RPMI7951 (cell line): ENCODE data around the gene BARX2. TPM values are rescaled to one million over a fixed set of nuclear protein-coding genes. Genes with fewer than 3 reads are reported as not detected.
A peak's percentile ranks its signal among the peaks of the same experiment; 100 is the strongest.

Source experiments
- DNase-seq: peaks from one replicate; pipeline ENCODE4 v3.0.0-alpha.2; 2012; ENCODE audit warnings: low read depth
- total RNA-seq: library from RNA; depleted of rRNA; stranded (reverse); fragments of >200 nt; shearing (Covaris generic); gene quantifications from 2 replicates; pipeline ENCODE4 v1.2.3, GENCODE V29; 2014

Gene BARX2
- total RNA-seq, 1 experiment from 2014 or later = not detected

DNA sequence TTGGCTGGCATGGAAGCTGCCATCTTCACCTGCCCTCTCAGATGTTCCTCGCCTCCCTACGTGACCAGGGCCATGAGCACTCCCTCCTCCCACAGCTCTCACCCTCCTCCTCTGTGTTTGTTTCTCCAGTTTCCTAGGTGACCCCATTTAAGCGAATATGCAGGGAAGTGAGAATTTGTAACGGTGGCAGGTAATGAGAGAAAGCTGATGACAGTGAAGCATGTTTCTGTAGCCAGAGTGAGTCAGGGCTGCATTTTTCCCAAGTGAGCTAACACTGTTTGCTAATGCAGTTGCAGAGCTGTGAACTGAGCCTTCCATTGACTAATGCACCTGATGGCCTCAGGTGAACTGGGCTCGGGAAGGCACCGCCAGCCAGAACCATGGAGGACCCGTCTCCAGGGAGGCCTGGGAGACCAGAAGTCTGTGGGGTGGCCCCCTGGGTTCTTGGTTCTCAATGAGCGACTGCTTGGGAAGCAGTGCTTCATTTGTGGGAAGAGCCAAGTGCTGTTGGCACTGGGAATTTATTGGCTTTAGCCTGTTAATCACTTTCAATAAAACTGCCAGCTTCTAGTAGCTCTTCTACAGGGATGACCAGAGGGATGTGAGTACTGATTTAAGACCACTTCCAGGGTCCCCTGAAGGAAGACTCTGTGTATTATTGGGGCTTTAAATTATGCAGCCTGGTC, 64.5 kb downstream of the BARX2 start:
- no peak for DNase-seq

DNA sequence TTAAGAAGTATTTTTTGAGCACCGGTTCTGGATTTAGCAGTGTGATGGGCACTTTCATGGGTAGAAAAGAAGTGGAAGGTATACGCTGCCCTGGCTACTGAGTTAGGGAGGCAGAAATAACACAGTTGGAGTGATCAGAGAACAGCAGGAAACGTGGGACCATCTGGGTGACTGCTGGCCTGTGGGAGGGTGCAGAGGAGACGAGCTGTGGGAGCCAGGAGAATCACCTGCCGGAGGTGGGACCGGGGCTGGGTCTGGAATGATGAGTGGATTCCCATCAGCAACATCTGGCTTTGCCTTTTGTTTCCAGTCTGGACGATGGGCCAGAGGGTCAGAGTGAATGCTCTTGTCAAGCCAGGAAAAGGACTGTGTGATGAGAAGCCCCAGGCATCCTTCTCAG, 66.5 kb downstream of the BARX2 start:
- no peak for DNase-seq

DNA sequence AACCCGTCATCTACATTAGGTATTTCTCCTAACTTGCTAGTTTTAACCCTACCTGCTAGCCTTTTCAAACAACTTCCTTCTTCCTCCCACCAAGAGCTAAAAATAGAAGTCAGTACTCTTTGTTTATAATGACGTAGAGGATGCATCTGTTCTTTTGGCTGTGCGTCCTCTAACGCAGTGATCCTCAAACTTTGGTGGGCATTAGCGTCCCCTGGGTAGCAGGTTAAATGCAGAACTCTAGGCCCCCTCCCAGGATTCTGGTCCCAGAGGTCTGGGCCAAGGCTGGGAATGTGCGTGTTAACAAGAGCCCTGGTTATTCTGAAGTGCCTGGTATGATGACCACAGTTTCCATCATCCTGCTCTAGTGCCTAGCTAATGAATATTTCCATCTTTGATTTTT, 67.6 kb downstream of the BARX2 start:
- no peak for DNase-seq

DNA sequence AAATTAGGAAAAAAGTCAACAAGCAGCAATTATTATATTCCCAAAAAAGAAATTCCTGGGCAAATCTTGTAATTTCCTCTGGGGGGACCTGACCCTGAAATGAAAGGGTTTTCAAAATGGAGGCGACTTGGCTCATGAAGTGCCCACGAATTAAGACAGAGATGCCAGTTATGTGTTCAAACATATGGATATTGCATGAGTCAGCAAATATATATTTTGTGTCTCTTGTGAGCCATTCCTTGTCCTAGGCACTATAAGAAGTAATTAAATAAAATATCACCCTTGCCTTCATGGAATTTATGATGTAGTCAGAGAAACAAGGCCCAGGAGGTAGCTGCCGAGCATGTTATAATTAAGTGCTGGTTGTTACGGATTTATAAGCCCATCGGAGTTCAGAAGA, 68.6 kb downstream of the BARX2 start:
- DNase-seq = no peak

DNA sequence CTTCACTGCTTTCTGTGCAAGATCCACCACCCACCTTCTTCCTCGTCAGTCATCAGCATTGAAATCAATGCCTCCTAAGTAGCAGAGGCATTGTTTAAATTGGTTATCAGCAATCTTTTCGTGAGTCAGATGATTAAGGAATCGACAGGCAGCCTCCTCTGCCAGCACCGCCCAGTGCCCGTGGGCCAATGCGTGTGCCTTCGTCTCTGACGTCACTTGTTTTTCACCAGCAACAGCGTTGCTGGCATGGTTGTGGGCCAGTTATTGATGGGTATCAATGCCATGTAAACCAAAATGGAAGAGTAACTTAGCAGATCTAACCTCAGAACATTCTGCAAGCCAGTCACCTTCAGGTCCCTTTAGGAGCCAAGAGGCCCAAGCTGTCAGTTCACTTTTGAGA, 69.6 kb downstream of the BARX2 start:
- no peak for DNase-seq

DNA sequence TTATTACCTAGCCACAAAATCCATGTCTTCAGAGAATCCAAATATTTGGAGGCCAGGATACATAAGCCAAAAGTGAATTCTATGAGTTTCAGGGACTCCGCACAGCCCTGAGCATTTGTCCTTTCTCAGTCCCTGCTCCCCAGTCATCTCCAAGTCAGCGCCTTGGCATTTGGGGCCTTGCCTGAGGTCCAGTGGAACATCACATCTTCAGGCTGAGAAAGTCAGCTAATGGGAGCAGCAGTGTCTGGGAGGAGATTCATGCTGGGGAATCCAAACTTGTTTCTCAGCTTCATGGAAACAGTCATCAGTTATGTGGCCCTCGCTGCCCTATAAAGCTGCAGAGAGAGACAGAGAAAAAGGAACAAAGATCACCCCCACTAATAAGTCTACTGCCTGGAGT, 70.9 kb downstream of the BARX2 start:
- no peak for DNase-seq

DNA sequence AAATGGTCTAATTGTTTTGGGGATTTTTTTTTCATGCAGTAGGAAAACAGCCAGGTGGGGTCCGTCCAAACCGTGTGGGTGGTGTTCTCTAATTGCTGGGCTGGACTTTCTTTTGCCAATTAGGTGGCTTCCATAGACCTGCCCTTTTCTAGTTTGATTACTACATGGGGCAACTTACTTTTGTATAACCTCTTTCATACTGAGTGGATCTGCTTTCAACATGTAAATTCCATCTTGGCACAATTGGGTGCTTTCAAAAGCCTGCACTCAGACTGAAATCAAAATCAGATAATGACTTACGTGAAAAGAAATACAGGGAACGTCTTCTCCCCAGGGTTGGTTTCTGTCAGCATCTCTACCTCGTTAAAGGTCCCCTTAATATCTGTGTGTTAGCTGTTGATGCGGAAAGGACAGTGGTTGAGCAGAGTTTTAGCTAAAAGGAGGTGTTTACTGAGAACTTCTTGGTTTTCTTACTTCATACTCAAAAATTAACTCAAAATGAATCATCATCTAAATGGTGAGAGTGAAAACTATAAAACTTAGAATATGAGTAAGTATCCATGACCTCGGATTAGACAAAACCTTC, 72.1 kb downstream of the BARX2 start:
- DNase-seq = no peak

DNA sequence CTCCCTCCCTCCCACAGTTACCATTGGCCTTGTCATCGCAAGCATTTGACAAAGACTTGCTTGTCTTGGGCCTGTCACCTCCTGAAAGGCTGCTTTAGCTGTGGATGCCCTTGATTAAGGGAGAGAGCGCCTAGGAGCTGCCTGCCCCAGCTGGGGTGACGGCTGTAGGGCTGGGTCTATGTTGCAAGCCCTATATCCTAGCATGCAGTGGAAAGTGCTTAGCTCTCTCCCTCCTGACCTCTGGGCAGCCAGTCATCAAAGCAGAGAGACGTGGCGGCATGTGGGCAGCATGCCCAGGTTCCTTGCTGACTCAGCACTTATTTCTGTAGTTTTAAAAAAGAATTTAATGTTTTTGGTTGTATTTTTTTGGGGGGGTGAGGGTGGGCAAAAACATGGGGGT, 75.9 kb downstream of the BARX2 start:
- peak; percentile 24 for DNase-seq

DNA sequence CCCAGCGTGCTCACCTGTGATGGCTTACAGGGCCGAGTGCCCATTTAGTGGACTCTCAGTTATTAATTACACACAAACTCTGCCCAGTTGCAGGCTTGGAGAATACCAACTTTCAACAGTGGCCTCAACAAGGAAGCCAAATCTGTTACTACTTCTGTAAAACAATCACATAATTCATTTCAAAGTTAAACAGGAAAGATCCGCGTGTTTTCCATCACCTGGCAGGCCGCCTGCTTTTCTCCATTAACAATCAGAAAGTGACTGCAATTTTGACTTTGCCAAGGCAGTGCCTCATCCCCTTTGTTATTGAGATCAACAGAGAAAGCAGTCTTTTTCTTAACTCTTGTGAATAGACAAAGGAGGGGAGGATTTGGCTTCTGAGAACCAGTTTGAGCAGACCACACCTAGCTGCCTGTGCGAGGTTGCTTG, 77.7 kb downstream of the BARX2 start:
- DNase-seq = no peak

DNA sequence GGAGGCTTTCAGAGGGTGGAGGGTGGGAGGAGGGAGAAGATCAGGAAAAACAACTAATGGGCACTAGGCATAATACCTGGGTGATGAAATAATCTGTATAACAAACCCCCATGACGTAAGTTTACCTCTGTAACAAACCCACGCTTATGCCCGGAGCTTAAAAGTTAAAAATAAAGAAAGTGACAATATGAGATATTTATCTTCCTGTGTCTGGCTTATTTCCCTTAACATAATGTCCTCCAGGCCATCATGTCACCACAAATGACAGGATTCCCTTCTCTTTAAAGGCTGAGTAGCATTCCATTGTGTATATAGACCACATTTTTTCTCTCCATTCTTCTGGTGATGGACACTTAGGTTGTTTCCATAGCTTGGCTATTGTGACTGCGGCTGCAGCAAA, 79.5 kb downstream of the BARX2 start:
- no peak for DNase-seq

DNA sequence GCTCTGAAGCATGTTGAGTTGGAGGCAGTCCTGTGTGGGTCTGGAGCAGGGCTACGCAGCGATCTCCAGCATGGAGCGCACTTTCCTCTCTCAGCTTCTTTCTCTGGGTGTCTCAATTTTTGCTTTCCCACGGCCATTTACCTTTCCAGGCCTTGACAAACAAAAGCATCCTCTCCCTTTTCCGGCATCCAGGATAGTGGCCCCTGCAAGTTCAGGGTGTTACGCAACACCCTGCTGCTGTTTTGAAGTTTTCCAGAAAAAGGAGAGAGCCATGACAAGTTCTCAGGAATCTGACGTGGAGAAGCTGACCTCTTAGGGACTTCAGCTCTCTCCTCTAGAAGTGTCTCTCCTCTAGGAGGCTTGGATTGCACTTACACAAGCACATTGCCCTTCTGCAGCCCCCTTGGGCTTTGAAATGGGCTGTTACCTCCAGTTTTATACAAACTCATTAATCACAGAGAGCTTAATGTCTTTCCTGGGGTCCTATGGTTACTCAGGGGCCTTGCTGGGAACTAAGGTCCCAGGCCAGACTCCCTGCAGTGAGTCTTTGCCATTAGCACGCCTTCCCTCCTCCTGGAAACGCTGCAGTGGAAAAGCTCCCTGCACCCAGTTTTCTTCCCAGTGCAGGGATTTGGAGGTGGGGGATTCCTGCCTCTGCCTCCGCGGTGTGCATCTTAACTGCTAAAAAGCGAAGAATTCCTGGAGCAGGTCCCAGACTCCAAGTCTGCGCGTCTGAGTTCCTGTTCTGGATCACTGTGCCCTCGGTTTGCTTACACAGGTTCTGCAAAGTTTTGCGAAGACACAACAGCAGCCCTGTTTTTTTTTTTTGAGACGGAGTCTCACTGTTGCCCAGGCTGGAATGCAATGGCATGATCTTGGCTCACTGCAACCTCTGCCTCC, 80.4 kb downstream of the BARX2 start:
- DNase-seq = no peak

DNA sequence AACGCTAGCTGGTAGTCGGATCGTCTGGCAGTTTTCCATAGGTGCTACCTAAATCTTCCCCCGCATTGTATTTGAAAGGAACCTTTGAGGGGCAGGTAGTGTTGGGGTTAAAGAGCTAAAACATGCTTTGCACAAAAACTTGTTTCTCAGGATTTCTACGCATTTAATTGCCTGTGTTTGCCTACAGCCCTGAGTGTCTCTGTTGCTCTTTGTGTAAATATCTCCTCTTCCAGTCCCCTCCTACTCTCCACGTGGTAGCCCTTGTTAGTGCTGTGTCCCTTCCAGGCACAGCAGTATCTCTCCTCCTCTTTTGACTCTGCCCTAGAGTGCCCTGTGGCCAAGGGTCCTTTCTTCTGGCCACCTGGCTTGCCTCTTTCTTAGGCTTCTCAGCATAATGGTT, 81.7 kb downstream of the BARX2 start:
- no peak for DNase-seq

DNA sequence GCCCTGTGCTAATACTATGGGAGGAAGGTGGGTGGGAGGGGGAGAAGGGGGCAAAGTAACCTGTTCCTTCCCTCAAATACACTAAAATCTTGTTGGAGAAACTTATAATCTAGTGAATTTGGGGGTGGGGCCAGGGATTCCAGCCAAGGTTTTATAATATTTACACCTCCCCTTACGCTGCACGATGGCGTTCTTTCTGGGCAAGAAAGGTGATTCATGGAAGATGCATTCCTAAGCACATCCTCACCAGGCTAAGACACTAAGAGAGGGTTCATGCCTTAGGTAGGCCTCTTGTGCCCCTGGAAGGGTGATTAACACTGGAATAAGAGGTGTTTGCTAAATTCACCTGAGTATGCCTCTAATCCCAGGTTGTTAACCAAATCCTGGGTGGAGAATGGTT, 82.6 kb downstream of the BARX2 start:
- no peak for DNase-seq

DNA sequence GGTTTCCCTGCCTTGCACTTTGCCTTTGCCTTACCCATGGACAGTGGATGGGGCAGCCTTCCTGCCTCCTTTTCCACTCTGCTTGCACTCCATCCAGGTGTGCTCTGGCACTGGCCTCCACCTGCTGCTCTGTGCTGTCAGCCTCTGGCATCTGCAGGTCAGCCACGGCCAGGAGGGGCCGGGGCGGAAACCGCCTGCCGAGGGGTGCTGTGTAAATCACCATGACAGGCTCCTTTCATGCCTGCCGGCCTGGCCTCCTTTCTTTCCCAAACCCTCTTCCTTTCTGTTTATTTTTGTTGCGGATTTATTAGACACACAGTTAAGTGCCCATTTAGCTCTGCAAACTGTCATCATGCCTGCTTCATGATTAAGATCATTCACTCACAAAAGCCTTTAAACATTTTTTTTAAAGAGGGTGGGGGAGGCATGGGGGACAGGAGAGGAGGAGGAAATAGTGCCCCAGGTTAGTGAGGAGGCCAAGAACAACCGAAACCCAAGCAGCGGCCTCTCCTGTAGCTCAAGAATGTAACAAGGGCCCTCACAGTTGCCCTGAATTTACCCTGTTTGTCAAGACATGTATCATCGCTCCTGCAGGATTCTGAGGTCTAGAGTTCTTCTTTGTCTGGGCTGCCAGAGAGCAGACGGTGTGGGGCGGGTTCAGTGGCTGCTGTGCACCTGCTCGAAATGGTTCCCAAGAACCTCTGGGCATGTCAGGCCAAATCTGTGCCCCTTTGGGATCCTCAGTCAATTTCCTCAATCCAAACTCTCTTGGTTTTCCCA, 83.3 kb downstream of the BARX2 start:
- DNase-seq = no peak

DNA sequence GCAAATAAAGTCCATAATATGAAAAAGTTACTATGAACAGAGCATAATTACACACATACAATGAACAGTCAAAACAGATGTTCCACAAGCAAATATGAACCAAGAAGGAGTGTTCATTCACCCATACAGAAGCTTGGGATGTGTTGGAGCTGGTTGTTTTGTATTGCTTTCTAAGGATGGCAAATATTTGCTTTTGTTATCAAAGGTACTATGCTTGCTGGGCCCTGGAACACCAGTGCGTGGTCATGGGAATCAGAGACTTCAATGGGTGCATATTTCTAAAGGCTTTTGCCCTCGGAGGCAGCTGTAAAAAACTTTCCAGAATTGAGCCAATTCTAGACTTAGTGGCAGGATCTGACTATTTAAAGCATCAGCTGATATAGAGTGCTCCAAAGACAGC, 85.1 kb downstream of the BARX2 start:
- DNase-seq = no peak

DNA sequence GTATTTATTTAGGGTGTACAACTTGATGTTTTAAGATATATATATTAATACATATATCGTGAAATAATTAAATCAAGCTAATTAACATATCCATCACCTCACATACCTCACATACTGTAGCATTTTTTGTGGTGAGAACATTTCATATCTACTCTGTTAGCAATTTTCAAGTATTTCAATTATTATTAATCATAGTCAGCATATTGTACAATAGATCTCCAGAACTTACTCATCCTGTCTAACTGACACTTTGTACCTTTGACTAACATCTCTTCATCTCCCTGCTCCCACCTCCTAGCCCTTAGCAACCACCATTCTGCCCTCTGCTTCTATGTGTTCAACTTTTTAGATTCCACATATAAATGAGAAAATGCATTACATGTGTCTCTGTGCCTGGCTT, 108.4 kb downstream of the BARX2 start:
- no peak for DNase-seq

DNA sequence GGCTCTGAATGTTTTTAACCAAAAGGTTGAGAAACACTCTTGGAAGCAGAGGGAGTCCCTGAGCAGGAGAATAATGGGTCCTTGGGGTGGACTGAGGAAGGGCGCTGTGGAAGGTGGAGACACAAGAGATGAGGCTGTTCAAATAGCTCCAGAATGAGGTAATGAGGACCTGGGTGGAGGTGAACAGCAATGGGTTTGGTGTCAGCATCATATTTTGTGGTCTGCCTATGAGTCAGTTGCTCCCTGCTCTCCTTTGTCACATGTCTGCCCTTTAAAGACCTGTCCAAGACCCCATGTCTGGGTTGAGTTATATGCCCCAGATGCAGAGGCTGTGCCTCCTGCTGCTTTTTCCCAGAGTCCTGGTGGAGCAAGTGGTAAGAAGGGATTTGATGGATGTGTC, 113.6 kb downstream of the BARX2 start:
- DNase-seq = no peak

DNA sequence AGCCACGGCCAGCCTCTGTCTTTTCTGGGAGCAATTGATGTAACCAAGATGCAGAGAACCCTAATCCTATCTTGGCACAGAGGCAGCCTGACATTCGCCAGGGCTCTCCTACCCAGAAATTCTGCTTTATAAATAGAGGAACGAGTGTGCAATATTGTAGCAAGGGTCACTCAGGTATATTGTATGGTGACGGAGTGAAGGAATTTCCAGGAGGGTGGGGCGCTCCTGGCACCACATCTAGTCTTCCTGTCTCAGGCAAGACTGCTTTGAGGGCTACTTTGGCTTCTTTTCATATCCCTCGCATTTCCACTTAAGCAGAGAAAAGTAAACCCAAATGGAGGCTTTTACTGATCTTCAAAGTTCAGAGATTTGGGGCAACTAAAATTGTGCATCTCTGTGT, 114.4 kb downstream of the BARX2 start:
- no peak for DNase-seq

DNA sequence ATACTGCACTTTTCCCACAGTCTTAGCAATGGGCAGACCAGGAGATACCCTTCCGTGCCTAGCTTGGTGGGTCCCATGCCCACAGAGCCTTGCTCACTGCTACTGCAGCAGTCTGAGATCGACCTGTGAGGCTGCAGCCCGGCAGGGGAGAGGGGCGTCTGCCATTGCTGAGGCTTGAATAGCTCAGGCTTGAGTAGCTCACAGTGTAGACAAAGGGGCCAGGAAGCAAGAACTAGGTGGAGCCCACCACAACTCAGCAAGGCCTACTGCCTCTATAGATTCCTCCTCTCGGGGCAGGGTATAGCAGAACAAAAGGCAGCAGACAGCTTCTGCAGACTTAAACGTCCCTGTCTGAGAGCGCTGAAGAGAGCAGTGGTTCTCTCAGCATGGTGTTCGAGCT, 118.1 kb downstream of the BARX2 start:
- no peak for DNase-seq
